Stimulated activated CD4-positive, alpha-beta T cell treated with anti-CD3 and anti-CD28 coated beads, Interleukin-12 subunit alpha, Interleukin-12 subunit beta, amount 100 ng/mL, for 48 hours (primary cell): ENCODE measurements around the gene MPPED1.

Experiments
- DNase-seq, 3 donors: peaks; one replicate each; pipeline ENCODE4 v3.0.0-alpha.2; 2020; ENCODE audit warnings: low read depth in 2 of 3, low spot score in 1 of 3

MPPED1 gene

GRCh38 chr22:43446037-43446803, 34.4 kb downstream of the MPPED1 start:
- no peak for DNase-seq

DNA sequence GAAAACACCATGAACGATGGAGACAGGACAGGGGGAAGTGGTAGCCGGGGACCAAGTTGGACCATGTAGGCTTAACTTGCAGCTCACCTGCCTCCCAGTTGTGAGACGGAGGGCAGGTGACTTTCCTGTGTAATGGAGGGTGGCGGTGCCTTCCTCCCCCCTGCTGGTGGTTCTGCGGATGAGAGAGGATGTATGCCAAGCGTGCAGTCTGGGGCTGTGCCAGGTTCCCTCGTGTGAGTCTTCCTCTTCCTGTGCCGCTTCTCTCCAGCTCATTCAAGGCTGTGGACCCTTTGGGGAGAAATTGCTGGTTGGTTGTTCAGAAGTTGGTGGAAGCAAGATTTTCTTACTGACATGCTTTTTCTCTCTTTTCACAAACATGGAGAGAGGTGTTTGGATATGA, 35.1 kb downstream of the MPPED1 start:
- DNase-seq = no peak

- no peak for DNase-seq
These were observed 35.6 kb downstream of the MPPED1 start for GRCh38 chr22:43447380-43447779.

DNA sequence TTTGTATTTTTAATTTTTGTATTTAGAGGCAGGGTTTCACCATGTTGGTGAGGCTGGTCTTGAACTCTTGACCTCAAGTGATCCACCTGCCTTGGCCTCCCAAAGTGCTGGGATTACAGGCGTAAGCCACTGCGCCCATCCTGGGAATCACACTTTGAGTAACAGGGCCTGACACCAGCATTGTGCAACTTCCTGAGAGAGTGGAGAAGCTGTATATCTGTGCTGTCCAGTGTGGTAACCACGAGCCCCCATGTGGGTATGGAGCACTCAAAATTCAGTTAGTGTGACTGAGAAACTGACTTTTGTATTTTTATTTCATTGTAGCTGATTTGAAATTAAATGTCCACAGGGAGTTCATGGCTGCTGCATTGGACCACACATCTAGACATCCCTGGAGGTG, 36.2 kb downstream of the MPPED1 start:
- DNase-seq = no peak

DNA sequence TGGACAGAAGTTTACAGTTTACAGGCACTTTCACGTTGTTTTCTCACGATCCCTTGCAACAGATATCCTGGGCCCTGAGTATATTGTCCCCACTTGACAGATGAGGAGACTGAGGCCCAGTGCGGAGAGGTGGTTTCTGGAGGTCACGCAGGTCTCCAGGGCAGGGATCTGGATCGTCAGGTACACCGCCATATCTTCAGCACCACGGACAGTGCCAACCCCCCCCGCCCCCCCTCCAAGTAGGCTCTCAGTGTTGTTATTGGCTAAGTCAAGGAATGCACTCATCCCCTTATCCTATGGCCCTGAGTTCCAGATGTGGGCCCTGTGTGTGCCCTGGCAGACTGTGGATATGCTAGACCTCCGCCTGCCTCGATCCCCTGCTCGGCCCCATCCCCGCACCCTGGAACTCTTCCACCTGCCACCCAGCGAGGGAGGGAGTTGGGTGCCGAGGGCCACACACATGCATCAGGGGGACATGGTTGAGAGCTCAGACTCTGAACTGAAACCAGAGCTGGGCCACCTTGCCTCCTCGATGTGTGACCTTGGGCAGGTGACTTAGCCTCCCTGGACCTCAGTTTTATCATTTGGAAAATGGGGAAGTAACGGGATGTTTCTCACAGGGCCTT, 37.5 kb downstream of the MPPED1 start:
- no peak for DNase-seq

GRCh38 chr22:43449831-43450225, 38.0 kb downstream of the MPPED1 start:
- no peak for DNase-seq

DNA sequence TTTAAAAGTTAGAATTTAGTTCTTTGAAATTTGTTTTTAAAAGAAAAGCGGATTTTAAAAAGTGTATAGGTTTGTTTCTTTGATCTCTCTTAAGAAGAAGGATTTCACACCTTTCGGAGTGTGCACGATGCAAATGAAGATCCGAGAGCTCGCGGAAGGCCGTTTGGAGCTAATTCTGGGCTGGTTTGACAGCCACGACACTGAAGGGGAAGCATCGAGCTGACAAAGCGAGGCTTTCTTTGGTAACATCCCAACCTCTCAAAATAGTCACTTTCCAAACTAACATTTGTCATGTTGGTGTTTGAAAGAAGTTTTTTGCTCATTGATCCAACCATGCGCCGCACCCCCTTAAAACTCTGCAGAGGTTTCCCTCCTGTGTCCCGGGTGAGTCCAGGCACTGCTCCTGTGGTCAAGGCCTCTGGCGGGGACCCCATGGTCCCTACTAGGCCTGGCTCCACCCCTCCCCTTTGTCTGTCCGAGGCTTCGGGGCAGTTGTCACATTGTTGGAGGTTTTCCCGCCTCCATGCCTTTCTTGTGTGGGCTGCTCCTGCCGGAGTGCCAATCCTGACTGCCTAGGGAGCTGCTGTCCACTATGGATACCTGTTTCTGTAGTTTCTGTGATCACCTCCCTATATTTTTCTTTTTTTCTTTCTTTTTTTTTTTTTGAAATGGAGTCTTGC, 39.7 kb downstream of the MPPED1 start:
- no peak for DNase-seq

DNA sequence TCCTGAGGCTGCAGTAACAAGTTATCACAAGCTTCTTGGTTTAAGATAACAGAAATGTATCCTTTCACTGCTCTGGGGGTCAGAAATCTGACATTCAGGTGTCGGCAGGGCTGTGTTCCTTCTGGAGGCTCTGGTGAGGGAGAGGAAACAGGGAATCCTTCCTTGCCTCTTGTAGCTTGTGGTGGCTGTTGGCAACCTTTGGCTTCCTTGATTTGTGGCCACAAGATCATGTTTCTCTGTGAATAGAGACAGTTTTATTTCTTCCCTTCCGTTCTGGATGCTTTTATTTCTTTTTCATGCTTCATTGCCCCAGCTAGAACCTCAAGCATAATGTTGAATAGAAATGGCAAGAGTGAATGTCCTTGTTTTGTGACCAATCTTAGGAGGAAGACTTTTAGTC, 44.0 kb downstream of the MPPED1 start:
- no peak for DNase-seq

- no peak for DNase-seq
These were observed 45.2 kb downstream of the MPPED1 start for GRCh38 chr22:43457002-43457401.

DNA sequence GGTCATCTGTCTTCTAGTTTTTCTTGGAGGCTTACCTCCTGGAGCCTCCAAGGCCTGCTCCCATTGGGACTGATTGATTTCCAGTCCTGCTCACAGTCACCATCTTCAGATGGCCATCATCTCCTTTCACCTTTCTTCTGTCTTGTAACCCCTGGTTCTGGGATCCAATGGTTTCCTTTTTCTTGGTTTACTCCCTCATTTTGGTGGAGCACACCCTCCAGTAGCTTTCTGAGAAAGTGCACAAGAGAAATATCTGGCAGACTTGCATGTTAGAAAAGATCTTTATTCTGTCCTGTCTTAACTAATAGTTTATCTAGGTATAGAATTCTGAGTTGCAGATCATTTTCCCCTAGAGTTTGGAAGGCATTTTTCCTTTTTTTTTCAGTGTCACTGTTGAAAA, 50.9 kb downstream of the MPPED1 start:
- no peak for DNase-seq

GRCh38 chr22:43464809-43465208, 53.0 kb downstream of the MPPED1 start:
- no peak for DNase-seq

DNA sequence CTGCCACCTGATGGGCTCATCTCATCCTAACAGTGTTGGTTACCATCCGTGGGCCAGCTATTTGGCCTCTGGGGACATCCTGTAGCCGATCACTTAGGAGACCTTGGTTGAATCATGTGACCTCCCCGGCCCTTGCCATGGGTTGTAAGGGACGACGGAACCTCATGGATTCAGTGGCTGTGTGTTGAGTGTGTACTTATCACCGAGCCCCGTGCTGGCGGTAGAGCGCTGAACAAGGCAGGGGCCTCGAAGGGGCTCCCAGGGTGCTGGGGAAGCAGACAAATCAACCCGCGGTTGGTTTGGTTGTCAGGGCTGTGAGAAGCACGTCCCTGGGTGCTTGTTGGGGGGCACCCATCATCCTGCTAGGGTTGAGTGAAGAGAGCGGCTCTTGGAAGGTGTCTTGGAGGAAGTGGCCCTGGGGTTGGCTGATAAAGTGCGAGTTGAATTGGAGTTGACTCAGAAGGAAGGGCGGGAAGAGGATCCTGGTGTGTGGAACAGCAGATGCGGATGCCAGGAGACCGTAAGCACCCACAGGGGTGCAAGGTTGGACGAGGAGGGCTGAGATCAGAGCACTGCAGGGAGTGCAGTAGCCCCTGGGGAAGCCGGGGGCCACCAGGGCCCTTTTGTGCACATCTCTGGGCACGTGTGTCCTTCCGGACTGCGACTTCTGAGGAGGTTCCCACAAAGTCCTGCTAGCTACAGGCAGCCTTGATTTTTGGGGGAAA, 53.6 kb downstream of the MPPED1 start:
- DNase-seq = no peak

DNA sequence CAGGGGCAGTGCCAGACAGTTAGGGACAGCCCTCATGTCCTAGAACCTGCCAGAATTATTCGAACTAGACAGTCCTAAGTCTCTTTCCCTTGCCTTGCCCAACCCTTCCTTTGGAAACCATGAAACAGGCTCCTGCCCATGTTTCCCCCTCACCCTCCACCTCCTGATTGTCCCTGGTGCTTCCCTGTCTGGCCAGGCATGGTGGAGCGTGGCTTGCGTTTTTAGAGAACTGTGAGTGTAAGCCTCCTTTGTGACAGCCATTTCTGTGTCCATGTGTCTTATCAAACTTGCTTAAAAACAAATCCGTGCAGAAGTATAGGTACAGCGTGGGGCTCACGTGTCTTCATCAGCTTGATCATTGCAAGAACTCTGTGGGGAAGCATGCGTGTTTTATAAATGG, 54.9 kb downstream of the MPPED1 start:
- no peak for DNase-seq

GRCh38 chr22:43467216-43467940, 55.6 kb downstream of the MPPED1 start:
- DNase-seq = no peak

DNA sequence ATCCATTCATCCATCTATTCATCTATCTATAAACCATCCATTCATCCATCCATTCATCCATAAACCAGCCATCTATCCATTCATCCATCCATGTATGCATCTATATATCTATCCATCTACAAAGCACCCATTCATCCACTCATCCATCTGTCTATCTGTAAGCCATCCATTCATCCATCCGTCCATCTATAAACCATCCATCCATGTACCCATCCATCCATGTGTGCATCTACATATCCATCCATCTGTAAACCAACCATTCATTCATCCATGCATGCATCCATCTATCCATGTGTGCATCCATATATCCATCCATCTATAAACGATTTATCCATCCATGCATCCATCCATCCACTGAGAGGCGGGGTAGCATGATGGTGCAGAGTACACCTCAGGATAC, 58.4 kb downstream of the MPPED1 start:
- no peak for DNase-seq

DNA sequence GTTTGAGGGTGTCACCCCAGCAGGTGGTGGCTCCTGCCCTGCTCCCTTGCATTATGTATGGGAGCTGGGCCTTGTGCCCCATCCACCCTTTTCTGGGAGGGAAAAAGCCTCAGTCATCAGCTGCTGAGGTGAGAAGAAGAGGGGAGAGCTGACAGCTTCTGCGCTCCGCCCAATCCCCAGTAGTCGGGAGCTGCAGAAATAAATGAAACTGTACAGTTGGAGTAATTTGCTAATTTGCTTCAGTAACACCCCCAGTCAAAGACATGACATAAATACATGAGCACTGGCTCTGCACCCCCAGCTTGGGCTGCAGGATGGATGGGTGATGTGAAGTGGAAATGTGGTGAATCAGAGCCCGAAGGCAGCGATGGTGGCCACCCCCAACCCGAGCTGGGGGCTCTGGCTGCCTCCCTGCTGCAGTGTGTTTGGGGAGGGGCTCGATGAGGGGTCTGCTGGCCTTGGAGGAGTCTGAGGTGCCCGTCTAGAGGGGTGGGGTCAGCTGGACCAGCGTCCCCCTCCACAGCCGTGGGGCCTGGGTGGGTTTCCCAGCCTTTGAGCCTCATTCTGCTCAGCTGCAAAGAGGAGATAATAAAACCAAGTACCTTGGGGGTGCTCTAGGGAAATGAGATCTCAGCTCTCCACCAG, 59.2 kb downstream of the MPPED1 start:
- DNase-seq = no peak

DNA sequence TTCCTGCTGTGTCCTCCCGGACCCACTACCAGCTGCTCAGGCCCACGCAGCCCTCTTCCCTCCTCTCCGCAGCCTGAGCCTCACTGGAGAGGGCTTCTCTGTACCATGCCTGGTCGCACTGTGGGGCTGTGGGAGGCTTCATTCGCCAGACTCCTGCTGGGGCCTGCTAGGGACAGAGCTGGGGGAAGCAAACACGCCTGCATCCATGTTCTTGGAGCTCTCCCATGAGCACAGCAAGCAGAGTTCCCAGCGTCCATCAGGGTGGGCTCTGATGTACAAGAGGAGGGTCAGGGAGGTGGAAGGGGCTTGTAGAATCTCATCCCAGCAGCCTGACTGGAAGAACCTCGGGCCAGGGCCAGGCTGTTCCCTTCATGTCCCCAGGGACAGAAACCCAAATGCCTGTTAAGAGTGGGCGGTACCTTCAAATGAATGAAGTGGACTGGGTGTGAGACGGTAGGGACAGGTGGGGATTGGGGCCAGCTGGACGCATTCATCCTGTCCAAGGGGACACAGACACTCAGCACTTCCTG, 59.9 kb downstream of the MPPED1 start:
- no peak for DNase-seq

DNA sequence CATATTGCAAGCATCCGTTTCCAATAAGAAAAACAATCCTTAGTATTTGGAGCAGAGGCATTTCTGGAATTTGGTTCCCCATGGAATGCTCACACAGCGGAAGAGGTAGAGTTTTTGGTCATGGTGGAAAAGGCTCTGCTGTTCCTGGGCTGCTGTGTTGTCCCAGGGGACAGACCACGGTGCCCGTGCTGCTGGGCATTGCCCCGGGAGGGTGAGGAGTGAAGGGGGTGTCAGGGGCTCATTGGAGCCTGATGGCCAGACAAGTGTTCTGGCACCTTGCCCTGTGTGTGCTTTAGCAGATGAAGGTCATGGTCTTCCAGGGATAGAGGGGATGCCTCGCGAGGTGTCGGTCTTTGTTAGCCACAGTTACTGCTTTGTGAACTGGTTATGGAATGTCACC, 61.2 kb downstream of the MPPED1 start:
- DNase-seq = no peak

DNA sequence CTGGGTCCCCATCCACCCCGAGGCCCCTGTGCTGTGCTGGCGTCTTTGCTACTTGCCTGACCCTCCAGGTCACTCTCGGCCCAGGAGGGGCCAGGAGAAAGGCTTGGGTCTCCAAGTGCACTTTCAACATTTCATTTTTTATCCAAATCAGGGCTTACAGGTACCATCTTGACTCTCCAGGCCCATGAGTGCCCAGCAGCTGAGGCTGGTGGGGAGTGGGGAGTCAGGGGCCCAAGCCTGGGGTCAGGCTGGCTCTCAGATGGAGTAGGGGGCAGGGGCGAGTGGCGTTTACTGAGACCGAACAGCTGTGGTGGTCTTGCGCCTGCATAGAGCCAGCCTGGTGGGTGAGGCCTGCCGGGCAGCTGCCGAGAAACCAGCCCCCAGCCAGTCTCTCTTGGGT, 61.6 kb downstream of the MPPED1 start:
- no peak for DNase-seq
